ENCODE measurements around the gene MIEF2.

GRCh38 chr17:18270046-18270931 lies 9.8 kb downstream of the MIEF2 start:
- TF ChIP-seq CTCF (IDR thresholded peaks at IDR 0.05; ENCODE audit: low read length) (no peak), EZH2 (IDR thresholded peaks at IDR 0.05; ENCODE audit: borderline replicate concordance, low read length) (no peak)

All from OCI-LY1 (cell line).